HEK293 (cell line): ENCODE measurements around the gene AFF4.

ENCODE experiments used
- CTCF ChIP-seq: fragments of 450-650 bp; formaldehyde crosslinking; IDR thresholded peaks from 2 replicates; pipeline ENCODE4 v1.5.1; 2016; ENCODE audit warnings: missing biosample characterization, missing genetic modification characterization
- HOXA7 ChIP-seq: sonication (generic); formaldehyde crosslinking; IDR thresholded peaks from 2 replicates; pipeline ENCODE4 v1.8.1; 2022; ENCODE audit warnings: missing genetic modification reagents, borderline replicate concordance
- KLF1 ChIP-seq: fragments of 450-650 bp; formaldehyde crosslinking; IDR thresholded peaks from 2 replicates; pipeline ENCODE4 v1.5.1; 2016; ENCODE audit warnings: missing biosample characterization, missing genetic modification characterization
- TCF7L2 ChIP-seq: IDR thresholded peaks from 2 replicates; pipeline ENCODE4 v1.6.1; 2011; ENCODE audit warnings: low read depth, mild to moderate bottlenecking, inconsistent platforms, low read length, moderate library complexity, borderline replicate concordance
- ZBTB49 ChIP-seq: fragments of 450-650 bp; formaldehyde crosslinking; IDR thresholded peaks from 2 replicates; pipeline ENCODE4 v1.5.1; 2016; ENCODE audit warnings: missing biosample characterization, missing genetic modification characterization, low read depth
- ZBTB7A ChIP-seq: fragments of 450-650 bp; formaldehyde crosslinking; IDR thresholded peaks from 2 replicates; pipeline ENCODE4 v1.5.1; 2016; ENCODE audit warnings: low read depth, missing biosample characterization, missing genetic modification characterization
- ZNF423 ChIP-seq: fragments of 450-650 bp; formaldehyde crosslinking; IDR thresholded peaks from 2 replicates; pipeline ENCODE4 v1.5.1; 2016; ENCODE audit warnings: missing biosample characterization, missing genetic modification characterization
- ZNF510 ChIP-seq: fragments of 450-650 bp; formaldehyde crosslinking; IDR thresholded peaks from 2 replicates; pipeline ENCODE4 v1.5.1; 2018; ENCODE audit warnings: mild to moderate bottlenecking, missing genetic modification characterization, missing biosample characterization; ENCODE audit not compliant: insufficient replicate concordance

- TF ChIP-seq ZNF423 (no peak), CTCF (tag by site-specific recombination) (no peak), TCF7L2 (no peak), KLF1 (tag by site-specific recombination) (no peak), HOXA7 (CRISPR knock-in tag) (no peak), ZBTB7A (tag by site-specific recombination) (no peak), ZNF510 (tag by site-specific recombination) (no peak), ZBTB49 (tag by site-specific recombination) (no peak)
These were observed 85.5 kb downstream of the AFF4 start for GRCh38 chr5:132877938-132878337.
